GM04503 (cell line): ENCODE results near the gene SUZ12.
"Not testable (repeated sequence)": the region's sequence is repeated elsewhere in the genome, so short reads cannot be mapped to it uniquely, and the experiment has no call there.

Source experiments
- DNase-seq: peaks from one replicate; pipeline ENCODE4 v3.0.0-alpha.2; 2012; ENCODE audit warnings: low read depth

The SUZ12 gene

DNA sequence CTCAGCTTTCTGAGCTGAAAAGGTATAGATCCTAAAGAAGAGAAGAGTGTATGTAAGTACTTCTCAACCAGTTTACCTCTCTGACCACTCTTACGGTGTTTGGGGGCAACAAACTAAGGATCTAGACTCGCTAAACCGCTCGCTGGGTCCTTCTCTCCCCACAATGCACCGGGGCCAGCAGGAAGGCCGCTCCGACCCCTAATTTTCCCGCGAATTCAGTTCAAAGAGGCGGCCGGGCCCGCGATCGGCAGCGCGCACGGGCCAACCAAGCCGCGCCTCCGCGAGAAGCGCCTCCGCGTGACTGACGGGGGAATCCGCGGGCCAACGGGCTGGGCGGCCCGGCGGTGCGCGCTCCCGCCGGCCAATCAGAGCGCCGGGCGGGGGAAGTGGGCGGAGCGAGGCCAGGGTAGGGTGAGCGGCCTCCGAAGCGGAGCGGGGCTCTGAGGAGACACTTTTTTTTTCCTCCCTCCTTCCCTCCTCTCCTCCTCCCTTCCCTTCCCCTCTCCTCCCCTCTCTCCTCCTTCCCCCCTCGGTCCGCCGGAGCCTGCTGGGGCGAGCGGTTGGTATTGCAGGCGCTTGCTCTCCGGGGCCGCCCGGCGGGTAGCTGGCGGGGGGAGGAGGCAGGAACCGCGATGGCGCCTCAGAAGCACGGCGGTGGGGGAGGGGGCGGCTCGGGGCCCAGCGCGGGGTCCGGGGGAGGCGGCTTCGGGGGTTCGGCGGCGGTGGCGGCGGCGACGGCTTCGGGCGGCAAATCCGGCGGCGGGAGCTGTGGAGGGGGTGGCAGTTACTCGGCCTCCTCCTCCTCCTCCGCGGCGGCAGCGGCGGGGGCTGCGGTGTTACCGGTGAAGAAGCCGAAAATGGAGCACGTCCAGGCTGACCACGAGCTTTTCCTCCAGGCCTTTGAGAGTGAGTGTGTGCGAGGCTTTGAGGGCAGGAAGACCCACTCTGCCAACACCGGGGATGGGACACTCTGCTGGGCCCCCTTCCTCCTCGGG, at the start of gene SUZ12:
Gene SUZ12, plus strand, starts transcription at position 393 of the 995 bp plus-strand sequence. Its CDS starts 240 bp downstream, at position 633.
- DNase-seq, result peak; percentile 56

DNA sequence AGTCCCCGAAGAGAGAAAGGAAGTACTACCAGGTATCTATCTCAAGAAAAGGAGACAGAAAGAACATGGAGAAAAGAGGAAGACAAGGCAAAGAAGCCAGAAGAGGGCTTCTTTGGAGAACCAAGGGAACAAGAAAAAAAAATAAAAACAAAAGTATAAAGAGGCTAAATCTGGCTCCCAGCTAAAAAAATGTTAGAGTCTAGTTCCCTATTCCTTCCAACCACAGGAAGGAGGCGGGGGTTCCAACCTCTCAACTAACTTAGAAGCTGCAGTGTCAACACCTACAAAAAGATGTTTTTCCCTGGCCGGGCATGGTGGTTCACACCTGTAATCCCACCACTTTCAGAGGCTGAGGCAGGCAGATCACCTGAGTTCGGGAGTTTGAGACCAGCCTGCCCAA, 48.7 kb upstream of the SUZ12 start:
- no peak for DNase-seq

DNA sequence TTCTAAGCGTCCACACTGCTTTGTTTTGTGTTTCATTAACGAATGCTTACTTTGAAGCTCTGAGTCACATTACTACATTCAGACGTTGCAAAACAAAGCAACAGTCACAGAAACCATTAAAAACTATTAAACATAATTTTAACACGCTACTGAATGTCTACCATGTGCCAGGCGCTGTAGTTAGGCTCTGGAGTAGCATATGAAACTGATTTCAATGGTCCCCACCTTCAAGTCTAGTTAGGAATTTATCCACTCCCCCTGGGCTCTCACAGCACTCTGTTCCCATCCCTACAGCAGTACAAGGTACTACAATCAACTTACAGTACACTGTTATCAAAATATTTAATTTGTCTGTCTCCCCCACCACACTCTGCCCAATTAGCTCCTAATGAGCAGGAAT, 35.9 kb upstream of the SUZ12 start:
- no peak for DNase-seq

DNA sequence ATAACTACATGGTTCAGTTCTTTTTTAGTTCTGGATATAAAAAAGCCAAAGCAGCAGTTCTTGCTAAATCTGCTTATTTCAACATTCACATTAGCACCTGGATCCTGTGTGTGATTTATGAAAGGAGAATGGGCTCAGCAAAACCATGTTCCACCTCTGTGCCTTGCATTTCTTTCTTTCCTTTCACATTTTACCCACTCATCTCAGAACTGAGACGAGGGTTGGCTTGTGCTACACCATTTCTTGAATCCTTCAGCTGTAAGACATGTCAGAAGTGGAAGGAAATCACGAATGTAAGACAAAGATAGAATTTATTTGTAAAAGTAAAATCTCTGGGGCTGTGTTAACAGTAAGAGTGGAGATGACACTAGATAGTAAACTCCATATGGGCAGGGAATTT, 34.1 kb upstream of the SUZ12 start:
- no peak for DNase-seq

DNA sequence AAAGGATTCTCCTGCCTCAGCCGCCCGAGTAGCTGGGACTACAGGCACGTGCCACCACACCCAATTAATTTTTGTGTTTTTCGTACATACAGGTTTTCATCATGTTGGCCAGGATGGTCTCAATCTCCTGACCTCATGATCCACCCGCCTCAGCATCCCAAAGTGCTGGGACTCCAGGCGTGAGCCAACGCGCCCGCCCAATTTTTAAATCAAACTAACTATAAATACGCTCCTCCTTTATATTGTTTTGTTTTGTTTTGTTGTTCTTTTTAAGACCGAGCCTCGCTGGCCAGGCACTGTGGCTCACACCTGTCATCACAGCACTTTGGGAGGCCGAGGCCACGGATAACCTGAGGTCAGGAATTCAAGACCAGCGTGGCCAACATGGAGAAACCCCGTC, 33.4 kb upstream of the SUZ12 start:
- no peak for DNase-seq

DNA sequence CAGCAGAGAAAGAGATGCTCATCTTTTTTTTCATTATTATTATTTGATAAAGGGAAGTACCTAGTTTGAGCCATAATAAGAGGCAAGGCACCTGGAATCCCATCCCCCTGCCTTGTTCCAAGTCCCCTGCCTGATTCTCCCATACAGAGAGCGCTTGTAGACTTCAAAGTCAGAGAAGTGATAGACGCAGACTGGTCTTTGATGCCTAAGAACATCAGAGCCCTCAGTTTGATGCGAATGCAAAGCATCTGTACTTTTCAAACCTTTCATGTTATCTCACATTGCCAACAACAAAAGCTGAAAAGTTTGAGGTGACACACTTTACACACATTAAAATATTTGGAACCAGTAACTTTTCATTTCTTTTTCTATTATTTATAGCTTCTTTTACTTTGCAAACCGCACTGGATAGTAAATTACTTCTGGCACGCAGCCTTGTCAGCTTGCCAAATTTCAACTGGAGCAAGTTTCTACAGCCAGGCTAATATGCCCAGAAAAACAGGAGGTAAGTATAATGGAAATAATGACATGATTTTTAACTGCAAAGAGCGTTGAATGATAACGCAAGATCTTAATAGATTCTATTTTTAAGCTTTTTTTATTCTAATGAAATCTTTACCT, 29.4 kb upstream of the SUZ12 start:
- DNase-seq, result no peak

DNA sequence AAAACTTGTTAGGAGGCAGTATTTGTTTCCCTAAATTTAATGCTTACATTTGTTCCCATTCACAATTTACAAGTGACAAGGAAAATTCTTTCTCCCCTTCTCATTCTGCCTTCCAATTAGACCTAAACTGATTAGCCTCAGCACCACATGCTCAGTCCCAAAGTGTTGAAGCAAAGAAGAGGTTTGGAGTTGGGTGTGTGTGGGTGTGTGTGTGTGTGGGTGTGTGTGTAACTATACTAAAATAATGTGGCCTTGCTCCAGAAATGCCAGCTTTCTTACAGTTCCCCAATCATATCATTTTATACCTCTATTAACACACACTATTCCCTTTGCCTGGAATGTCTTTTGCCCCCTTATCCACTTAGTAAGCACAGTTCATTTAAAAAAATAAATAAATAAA, 28.4 kb upstream of the SUZ12 start:
- DNase-seq, result no peak

DNA sequence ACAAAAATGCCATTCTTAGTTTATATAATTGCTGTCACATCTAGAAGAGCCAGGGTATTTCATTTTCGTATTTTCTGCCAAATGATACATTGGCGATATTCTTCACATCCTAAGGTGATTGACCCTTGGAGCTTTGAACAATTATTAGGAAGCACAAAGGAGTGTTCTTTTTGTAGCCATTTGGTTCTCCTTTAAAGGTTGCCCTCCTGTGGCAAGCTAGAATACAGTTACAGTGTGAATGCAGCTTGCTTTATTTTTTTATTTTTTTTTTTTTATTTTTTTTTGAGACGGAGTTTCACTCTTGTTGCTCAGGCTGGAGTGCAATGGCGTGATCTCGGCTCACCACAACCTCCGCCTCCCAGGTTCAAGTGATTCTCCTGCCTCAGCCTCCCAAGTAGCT, 24.1 kb upstream of the SUZ12 start:
- DNase-seq, result not testable (repeated sequence)

DNA sequence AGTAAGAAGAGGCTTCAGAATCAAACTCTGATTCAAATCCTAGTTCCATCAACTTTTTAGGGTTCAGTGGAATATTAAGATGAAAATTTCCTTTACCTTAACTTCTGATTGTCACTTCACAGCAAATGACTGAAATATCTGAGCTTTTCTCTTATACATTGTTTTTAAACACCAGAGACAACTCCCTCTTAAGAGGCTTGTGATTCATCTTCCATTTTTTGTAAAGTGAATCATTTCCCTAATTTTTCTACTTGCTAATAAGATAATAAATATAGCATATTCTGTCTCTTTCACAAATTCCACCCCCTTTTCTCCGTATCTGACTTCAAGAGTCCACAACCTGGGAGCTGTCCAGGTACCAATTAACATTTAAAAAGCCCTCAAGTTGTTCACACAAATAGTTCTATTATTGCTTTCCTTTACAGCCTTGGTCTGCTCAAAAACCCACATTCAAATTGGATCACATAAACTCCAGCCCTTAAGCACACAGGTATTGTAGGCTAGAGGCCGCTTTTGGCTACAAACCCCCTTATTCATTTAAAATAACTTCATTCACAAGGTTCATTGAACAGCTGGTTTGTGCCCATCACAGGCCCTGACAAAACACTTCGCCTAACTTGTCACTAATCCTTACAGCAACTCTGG, 21.2 kb upstream of the SUZ12 start:
- DNase-seq, result no peak

DNA sequence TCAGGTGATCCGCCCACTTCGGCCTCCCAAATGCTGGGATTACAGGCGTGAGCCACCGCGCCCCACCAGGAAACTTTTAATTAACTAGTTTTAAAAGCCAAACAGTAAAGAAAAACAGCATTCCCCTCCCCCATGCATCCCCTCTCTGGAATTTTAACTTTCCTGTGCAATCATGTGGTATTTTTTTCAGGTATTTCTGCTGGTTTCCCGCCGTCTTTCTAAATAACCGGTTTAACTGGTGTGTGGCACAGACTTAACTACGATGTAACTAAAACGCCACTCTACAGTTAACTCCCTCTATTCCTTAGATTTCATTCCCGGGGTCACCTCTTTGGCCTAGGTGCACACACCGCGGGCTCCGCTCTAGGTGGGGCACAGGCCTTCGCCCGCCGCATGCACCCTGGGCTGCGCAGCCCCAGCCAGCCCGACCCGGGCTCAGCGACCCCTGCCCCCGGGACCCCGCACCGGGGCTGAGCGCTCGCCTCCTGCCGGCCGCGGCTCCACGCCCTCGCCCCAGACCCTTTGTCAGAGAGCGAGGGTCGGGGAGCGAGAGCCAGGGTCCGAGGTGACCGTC, 20.2 kb upstream of the SUZ12 start:
- DNase-seq, result no peak

DNA sequence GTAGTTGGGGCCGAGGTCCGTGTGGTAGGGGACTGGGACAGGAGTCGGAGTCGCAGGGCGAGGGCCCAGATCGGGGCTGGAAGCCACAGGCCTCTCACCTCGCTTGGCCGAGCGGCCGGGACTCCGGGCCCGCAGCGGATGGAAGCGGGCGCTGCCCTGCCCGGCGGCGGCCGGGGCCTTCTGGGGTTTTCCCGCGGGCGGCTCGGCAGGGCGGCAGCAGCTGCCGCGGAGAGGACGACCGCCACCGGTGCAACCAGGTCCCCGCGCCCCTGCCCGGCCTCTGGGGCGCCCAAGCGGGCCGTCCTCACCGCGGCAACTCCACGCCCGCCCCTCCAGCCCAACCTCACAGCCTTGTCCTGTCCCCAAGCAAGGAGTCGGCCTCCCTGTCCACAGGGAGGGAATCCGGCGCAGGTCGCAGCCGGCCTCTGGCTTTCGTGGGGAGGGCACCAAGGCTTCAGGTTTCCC, 19.7 kb upstream of the SUZ12 start:
- no peak for DNase-seq

DNA sequence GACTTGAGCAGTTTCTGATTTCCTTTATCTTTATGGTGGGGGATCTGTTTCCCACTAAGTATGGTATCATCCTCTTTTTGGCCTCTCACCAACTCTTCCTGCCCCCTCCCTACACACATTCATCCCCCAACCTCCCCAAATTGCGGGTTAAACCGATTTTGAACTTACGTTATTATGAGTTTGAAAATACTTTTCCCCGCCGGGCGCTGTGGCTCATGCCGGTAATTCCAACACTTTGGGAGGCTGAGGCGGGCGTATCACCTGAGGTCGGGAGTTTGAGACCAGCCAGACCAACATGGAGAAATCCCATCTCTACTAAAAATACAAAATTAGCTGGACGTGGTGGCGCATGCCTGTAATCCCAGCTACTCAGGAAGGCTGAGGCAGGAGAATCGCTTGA, 19.1 kb upstream of the SUZ12 start:
- not testable (repeated sequence) for DNase-seq

DNA sequence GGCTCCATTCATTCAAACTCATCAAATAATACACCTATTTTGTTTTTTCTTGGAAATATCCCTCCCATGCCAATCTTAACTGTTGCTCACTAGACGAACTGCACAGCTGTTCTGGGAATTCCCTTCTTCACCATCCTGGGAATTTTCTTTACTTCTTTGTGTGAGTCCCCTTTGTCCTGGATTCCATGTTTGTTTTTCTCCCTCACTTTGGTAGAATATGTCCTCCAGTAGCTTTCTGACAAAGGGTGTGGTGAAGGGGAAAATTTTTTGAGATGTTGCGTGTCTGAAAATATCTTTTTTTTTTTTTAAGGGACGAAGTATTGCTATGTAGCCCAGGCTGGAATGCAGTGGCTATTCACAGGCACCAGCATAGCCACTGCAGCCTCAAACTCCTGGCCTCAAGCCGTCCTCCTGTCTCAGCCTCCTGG, 18.1 kb upstream of the SUZ12 start:
- DNase-seq, result no peak

DNA sequence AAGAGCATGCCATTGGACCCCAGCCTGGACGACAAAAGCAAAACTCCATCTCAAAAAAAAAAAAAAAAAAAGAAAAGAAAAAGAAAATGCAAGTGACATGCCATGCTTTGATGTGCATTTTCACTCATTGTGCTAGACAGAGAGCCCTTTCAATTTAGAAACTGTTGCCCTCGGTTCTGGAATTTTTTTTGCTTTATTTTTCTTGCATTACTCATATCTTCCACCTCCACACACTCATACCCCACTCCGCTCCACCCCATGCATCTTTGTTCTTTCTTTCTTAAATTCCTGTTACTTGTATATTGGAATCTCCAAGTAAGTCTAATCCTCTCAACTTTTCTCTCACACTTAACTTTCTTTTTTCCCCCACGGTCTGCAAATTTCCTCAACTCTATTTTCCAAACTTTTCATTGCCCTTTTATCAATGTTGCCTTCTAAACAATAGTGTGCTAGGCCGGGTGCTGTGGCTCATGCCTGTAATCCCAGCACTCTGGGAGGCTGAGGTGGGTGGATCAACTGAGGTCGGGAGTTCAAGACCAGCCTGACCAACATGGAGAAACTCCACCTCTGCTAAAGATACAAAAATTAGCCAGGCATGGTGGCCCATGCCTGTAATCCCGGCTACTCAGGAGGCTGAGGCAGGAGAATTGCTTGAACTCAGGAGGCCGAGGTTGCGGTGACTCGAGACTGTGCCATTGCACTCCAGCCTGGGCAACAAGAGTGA, 16.8 kb upstream of the SUZ12 start:
- DNase-seq, result no peak

DNA sequence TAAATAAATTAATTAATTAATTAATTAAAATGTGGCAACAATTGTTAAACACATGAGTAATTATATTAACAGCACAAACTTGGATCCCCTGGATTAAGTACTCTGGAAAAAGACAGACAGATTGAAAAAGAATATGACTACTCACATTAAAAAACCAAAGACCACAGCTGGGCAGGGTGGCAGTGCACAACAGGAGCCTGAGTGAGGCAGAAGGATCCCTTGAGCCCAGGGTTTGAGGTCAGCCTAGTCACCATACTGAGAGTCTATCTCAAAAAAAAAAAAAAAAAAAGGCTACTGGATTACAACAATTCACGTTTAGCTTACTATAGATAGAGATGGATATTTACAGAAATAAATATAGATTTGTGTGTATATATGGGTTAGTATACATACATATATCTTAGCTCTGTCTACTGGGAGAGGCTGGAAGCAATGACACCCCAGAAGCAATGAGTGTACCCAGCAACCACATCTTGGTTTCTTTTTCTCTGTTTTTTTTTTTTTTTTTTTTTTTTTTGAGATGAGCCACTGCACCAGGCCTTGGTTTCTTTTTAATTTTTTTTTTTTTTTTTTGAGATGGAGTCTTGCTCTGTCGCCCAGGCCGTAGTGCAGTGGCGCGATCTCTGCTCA, 10.6 kb upstream of the SUZ12 start:
- no peak for DNase-seq

DNA sequence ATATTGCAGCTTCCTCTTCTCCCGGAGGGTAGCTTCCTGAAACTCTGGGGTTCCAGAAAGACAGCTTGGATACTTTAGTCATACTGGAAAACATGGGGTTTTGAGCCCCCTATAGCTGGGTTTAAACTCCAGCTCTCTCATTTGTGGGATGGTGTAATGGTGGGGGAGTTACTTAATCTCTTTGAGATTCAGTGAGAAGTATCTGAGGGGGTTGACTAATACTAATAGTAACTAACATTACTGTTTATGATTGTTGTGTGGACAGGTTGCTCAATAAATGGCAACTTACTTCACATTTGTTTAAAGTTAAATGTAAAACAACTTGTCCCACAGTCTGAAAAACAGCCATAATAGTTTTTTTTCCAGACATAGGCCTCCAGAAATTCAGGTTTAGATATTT, 5.1 kb upstream of the SUZ12 start:
- no peak for DNase-seq

DNA sequence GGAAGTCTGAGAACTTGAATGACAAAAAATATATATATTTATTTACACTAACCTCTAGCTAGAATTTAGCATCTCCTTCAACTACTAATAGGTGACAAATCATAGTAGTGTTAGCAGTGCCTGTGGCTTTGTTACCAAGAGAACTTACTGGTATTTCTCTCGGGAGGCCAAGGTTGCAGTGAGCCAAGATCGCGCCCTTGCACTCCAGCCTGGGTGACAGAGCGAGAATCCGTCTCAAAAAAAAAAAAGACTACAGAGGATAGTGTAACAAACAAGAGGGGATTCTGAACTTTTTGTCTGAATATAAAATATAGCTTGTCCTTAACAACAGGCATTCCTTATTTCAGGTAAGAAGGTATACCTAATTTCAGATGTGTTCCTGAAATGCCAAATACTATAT, 1.3 kb upstream of the SUZ12 start:
- DNase-seq, result no peak

DNA sequence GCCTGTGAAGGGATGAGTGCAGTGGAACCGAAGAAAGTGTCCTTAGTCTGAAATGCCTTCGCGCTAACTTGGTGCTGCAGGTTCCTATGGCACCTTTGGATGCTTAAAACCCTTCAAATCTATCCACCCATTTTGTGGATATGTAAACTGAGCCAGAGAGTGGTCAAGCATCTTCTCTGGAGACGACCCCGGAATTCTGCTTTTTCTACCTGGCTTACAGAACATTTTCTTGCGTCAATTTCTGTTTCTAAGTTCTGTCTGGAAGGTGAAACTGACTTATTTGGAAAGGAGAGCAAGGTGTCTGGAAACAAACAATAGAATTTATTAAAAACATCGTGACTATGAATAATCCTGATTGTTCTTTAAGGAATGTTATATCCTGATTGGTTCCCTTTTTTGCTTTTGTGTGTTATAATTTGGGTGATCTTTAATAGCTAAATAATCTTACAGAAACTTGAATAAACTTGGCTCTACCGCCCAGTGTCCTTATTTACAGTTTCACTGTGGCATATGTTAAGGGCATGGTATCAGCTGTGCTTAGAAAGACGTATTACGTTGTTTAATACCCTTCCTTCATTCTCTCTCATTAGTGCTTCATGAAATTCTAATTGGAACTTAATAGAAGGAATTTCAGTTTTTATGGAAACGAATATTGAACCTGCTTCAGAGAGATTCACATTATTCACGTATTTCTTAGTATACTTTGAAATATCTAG, 1.3 kb downstream of the SUZ12 start:
- not testable (repeated sequence) for DNase-seq

DNA sequence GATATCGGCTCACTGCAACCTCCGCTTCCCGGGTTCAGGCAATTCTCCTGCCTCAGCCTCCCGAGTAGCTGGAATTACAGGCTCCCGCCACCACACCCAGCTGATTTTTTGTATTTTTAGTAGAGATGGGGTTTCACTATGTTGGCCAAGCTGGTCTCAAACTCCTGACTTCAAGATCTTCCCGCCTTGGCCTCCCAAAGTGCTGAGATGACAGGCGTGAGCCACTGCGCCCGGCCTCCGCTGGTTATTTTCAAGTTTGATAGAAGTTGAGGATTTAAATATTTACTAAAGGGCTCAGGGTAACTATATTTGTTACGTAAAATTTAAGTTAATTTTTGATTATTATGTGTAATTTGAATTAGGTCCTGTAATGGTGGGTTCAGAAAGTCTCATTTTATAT, 5.1 kb downstream of the SUZ12 start:
- DNase-seq, result not testable (repeated sequence)

DNA sequence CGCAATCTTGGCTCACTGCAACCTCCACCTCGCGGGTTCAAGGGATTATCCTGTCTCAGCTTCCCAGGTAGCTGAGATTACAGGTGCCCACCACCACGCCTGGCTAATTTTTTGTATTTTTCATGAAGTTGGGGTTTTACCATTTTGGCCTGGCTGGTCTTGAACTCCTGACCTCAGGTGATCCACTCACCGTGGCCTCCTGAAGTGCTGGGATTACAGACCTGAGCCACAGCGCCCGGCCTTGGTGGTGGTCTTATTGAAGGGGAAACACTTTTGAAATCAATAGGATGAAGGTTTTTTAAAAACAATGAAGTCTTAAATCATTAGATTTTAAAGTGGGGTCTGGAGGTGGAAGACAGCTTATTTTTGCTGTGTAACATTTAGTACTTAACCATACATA, 5.6 kb downstream of the SUZ12 start:
- not testable (repeated sequence) for DNase-seq

DNA sequence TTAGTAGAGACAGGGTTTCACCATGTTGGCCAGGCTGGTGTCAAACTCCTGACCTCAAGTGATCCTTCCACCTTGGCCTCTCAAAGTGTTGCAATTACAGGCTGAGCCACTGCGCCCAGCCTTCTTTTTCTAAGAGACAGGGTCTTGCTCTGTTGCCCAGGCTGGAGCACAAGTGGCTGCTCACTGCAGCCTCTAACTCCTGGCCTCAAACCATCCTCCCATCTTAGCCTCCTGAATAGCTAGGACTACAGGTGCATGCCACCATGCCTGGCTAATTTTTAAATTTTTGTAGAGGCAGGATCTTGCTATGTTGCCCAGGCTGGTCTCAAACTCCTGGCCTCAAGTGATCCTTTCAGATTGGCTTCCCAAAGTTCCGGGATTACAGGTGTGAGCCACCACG, 15.1 kb downstream of the SUZ12 start:
- DNase-seq, result not testable (repeated sequence)
